NB4 (cell line): ENCODE data around the gene MAP3K5.

Experiments
- POLR2A ChIP-seq: IDR thresholded peaks from 2 replicates; pipeline ENCODE4 v1.6.1; 2011; ENCODE audit warnings: mild to moderate bottlenecking; ENCODE audit not compliant: insufficient read length; ENCODE audit errors: extremely low read depth
- TF ChIP-seq, protein P1 (sequence below): IDR thresholded peaks from one replicate; pipeline ENCODE4 v1.5.1; 2012; ENCODE audit warnings: low read depth, low read length
- TF ChIP-seq, protein P2 (sequence below): IDR thresholded peaks from 2 replicates; pipeline ENCODE4 v1.6.1; 2011; ENCODE audit warnings: low read depth, low read length

DNA sequence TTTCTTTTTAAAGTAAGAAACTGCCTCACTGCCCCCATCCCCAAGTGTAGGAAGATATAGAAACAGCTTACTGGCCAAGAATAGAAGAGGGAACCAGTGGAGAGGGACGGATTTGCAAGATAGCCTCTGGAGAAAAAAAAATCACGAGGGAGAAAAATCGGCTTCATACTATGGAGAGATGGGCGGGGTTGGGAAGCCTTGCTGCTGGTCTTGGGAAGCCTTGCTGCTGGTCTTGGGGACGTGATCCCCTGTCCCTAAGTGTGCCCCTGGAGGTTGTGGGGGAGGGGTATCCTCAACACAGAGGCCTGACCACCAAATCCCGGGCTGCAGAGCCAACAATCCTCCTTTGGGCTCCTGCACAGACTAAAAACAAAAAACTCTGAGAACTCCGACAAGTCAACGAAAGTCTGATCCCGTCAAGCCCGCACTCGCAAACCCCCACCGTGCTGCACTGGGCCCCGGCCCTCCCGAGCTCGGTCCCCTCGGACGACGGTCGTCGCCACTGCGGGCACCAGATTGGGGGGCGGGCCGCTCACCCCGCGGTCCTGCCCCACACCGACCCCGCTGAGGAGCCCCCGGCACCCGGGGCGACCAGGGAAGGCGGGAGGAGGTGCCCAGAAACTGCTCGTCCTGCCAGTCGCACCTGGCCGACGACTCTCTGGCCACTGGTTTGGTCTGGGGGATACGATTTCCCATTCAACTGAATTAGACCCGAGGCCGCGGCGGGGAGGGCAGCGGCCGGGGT is 242.8 kb downstream of the MAP3K5 start:
- no peak for TF ChIP-seq POLR2A
- TF ChIP-seq, protein P1, sequence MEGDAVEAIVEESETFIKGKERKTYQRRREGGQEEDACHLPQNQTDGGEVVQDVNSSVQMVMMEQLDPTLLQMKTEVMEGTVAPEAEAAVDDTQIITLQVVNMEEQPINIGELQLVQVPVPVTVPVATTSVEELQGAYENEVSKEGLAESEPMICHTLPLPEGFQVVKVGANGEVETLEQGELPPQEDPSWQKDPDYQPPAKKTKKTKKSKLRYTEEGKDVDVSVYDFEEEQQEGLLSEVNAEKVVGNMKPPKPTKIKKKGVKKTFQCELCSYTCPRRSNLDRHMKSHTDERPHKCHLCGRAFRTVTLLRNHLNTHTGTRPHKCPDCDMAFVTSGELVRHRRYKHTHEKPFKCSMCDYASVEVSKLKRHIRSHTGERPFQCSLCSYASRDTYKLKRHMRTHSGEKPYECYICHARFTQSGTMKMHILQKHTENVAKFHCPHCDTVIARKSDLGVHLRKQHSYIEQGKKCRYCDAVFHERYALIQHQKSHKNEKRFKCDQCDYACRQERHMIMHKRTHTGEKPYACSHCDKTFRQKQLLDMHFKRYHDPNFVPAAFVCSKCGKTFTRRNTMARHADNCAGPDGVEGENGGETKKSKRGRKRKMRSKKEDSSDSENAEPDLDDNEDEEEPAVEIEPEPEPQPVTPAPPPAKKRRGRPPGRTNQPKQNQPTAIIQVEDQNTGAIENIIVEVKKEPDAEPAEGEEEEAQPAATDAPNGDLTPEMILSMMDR, result no peak
- TF ChIP-seq, protein P2, sequence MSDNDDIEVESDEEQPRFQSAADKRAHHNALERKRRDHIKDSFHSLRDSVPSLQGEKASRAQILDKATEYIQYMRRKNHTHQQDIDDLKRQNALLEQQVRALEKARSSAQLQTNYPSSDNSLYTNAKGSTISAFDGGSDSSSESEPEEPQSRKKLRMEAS, result no peak
